SH-SY5Y (cell line): ENCODE data around the gene MYBPC2.

ENCODE experiments used
- GATA2 ChIP-seq: IDR thresholded peaks from 2 replicates; pipeline ENCODE4 v1.6.1; 2011; ENCODE audit warnings: mild to moderate bottlenecking, low read depth, low read length
- GATA3 ChIP-seq: IDR thresholded peaks from 2 replicates; pipeline ENCODE4 v1.6.1; 2011; ENCODE audit warnings: low read depth, mild to moderate bottlenecking, low read length, moderate library complexity

- TF ChIP-seq GATA3 (no peak), GATA2 (no peak)
Measured at GRCh38 chr19:50434525-50434924, 1.8 kb downstream of the MYBPC2 start.
